Stimulated activated CD8-positive, alpha-beta memory T cell treated with anti-CD3 and anti-CD28 coated beads, Interleukin-15, amount 100 ng/mL, for 4 hours (primary cell): ENCODE results near the gene BACH1.

Experiments used
- DNase-seq, 2 donors: peaks; one replicate each; pipeline ENCODE4 v3.0.0-alpha.2; 2020; ENCODE audit warnings: low read depth in 2 of 2

Gene BACH1

GRCh38 chr21:29315131-29315749 lies 16.5 kb downstream of the BACH1 start:
- no peak for DNase-seq

GRCh38 chr21:29316029-29316742 lies 17.5 kb downstream of the BACH1 start:
- no peak for DNase-seq

GRCh38 chr21:29316806-29317205 lies 18.1 kb downstream of the BACH1 start:
- no peak for DNase-seq

GRCh38 chr21:29318354-29318753 lies 19.6 kb downstream of the BACH1 start:
- no peak for DNase-seq

- no peak for DNase-seq
Measured at GRCh38 chr21:29320031-29320430, 21.3 kb downstream of the BACH1 start.

- DNase-seq, result no peak
Measured at GRCh38 chr21:29321217-29321616, 22.5 kb downstream of the BACH1 start.

- no peak for DNase-seq
Measured at GRCh38 chr21:29321932-29322928, 23.5 kb downstream of the BACH1 start.

GRCh38 chr21:29323189-29323588 lies 24.5 kb downstream of the BACH1 start:
- DNase-seq, result no peak

- no peak for DNase-seq
Measured at GRCh38 chr21:29326914-29327554, 28.3 kb downstream of the BACH1 start.

- no peak for DNase-seq
Measured at GRCh38 chr21:29329406-29329805, 30.7 kb downstream of the BACH1 start.

GRCh38 chr21:29330797-29331196 lies 32.1 kb downstream of the BACH1 start:
- DNase-seq, result no peak

- no peak for DNase-seq
Measured at GRCh38 chr21:29332461-29333362, 34.0 kb downstream of the BACH1 start.

GRCh38 chr21:29333406-29333805 lies 34.7 kb downstream of the BACH1 start:
- no peak for DNase-seq

GRCh38 chr21:29334717-29335428 lies 36.2 kb downstream of the BACH1 start:
- DNase-seq, result no peak

- DNase-seq, result no peak
Measured at GRCh38 chr21:29335720-29336119, 37.0 kb downstream of the BACH1 start.

- DNase-seq, result no peak
Measured at GRCh38 chr21:29338256-29338655, 39.5 kb downstream of the BACH1 start.

GRCh38 chr21:29340228-29340627 lies 41.5 kb downstream of the BACH1 start:
- DNase-seq, result no peak

GRCh38 chr21:29342363-29342957 lies 43.7 kb downstream of the BACH1 start:
- DNase-seq, result no peak

- no peak for DNase-seq
Measured at GRCh38 chr21:29343519-29343918, 44.8 kb downstream of the BACH1 start.

GRCh38 chr21:29346281-29346680 lies 47.6 kb downstream of the BACH1 start:
- no peak for DNase-seq
